Hematopoietic multipotent progenitor cell treated with erythropoietin and hydrocortisone succinate and interleukin-3 and kit ligand, for 6 days (in vitro differentiated cells): ENCODE measurements around the gene PIK3CA.
"Not testable (repeated sequence)": the region's sequence is repeated elsewhere in the genome, so short reads cannot be mapped to it uniquely, and the experiment has no call there.

Source experiments
- DNase-seq: peaks from one replicate; pipeline ENCODE4 v3.0.0-alpha.2; 2015

PIK3CA gene

DNA sequence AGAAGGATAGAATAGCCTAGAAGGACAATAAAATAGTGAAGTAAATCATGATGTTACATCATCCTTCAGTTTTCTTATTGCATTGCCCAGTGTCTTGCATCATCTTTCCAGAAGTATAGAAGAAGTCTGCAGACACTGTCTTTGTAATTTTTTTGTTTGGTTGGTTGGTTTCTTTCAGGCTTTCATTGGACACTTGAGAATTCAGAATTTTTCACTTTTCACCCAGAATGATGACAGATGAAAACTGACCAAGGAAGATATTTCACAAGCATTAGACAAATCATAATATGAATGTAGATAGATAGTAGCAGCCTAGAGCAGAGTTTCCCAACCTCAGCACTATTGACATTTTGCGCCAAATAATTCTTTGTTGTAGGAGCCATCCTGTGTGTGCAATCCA, 67.4 kb downstream of the PIK3CA start:
- not testable (repeated sequence) for DNase-seq

DNA sequence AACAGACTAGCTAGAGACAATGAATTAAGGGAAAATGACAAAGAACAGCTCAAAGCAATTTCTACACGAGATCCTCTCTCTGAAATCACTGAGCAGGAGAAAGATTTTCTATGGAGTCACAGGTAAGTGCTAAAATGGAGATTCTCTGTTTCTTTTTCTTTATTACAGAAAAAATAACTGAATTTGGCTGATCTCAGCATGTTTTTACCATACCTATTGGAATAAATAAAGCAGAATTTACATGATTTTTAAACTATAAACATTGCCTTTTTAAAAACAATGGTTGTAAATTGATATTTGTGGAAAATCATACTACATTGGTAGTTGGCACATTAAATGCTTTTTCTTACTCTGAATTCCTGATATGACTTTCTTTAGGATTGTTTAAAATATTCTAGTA, 70.1 kb downstream of the PIK3CA start:
- DNase-seq = not testable (repeated sequence)

GRCh38 chr3:179223548-179223947, 75.4 kb downstream of the PIK3CA start:
- no peak for DNase-seq

DNA sequence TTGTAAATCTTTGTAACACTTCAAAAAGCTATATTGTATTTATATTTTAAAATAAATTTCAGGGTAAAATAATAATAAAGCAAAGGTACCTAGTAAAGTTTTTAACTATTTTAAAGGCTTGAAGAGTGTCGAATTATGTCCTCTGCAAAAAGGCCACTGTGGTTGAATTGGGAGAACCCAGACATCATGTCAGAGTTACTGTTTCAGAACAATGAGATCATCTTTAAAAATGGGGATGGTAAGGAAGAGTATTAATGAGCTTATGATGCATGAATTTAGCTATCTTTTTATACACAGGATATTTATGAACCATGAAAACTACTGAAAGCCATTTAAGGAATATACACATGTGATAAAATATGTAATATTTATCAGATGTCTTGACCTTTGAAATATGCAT, 76.4 kb downstream of the PIK3CA start:
- DNase-seq = no peak

GRCh38 chr3:179227349-179227748, 79.2 kb downstream of the PIK3CA start:
- DNase-seq = no peak

GRCh38 chr3:179229177-179229576, 81.0 kb downstream of the PIK3CA start:
- DNase-seq = no peak

DNA sequence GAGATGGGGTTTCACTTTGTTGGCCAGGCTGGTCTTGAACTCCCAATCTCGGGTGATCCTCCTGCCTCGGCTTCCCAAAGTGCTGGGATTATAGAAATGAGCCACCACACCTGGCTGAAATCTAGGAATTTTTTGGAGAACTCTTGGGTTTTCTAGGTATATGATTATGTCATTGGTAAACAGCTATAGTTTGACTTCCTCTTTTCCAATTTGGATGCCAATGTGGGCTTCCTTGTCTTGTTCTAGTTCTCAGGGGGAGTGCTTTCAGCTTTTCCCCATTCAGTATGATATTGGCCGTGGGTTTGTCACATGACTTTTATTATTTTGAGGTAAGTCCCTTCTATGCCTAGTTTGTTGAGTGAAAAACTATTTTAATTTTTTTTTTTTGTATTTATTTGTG, 84.9 kb downstream of the PIK3CA start:
- DNase-seq = no peak

DNA sequence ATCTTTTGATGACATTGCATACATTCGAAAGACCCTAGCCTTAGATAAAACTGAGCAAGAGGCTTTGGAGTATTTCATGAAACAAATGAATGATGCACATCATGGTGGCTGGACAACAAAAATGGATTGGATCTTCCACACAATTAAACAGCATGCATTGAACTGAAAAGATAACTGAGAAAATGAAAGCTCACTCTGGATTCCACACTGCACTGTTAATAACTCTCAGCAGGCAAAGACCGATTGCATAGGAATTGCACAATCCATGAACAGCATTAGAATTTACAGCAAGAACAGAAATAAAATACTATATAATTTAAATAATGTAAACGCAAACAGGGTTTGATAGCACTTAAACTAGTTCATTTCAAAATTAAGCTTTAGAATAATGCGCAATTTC, 86.0 kb downstream of the PIK3CA start:
- no peak for DNase-seq

DNA sequence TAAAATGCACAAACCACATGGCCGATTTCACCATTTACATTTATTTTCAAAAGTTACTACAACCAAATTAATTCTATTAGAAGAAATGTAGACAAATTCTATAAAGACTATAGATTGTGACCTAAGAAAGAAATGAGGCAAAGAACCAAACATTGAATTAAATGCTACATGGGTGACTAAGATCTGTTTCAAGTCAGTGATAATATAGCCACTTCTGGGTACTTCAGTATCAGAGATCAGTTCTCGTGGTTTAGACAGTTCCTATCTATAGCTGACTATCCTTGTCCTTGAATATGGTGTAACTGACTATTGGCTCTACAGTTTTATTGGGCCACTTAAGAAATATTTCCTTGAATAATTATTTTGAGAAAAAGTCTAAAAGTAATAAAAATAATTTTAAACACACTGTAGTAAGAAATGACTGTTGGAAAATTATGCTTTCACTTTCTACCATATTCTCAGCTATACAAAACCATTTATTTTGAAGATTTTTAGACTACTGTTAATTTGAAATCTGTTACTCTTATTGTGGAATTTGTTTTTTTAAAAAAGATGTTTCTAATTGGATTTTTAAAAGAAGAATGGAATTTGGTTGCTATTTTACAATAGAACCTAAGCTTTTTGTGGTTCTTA, 88.6 kb downstream of the PIK3CA start:
- DNase-seq = peak; percentile 85

- DNase-seq = not testable (repeated sequence)
Measured at GRCh38 chr3:179240299-179240698, 92.1 kb downstream of the PIK3CA start.

- not testable (repeated sequence) for DNase-seq
Measured at GRCh38 chr3:179242859-179243258, 94.7 kb downstream of the PIK3CA start.

GRCh38 chr3:179244878-179245277, 96.7 kb downstream of the PIK3CA start:
- no peak for DNase-seq

DNA sequence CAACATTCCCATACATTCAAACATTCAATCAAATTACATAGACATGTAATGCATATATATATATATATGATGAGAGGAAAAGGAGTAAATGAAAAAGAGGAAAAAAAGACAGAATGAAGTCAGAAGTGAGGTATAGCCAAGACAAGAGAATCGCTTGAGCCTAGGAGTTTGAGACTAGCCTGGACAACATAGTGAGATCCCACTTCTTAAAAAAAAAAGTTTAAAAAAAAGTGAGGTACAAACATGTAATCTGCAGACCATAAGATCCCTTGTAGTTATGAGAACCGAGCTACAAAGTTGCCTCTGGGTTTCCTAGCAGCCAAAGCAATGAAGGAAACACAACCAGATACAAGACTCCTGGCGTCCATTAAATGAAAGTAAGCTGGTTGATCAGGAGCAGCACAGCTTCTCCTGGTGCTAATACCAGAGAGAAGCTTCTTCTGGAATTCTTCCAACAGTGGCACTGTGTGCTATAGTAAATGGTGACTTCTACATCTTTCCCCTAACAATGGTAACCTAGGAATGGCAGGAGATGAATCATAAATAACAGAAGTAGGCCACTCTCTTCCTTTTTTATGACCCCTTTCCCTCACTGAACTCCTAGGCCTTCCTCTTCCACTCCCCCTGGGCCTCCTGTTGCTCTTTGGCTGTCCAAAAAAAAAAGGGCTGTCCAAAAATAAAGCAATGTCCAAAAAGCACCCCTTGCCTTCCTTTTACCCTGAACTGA, 99.3 kb downstream of the PIK3CA start:
- no peak for DNase-seq

- DNase-seq = no peak
Measured at GRCh38 chr3:179250803-179251476, 102.8 kb downstream of the PIK3CA start, which contains the start of gene KCNMB3. KCNMB3 (minus strand) TSS chr3:179251114; CDS start chr3:179250990, 124 bp downstream.

DNA sequence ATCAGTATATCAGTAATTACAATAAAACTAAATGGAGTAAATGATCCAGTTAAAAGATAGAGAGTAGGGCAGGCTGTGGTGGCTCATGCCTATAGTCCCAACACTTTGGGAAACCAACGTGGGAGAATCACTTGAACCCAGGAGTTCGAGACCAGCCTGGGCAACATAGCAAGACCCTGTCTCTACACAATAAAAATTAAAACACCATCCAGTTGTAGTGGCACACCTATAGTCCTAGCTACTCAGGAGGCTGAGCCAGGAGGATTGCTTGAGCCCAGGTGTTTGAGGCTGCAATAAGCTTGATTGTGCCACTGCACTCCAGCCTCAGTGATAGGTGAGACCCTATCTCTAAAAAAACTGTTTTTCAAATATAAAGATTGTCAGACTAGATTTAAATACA, 108.7 kb downstream of the PIK3CA start:
- DNase-seq = no peak

GRCh38 chr3:179257742-179258141, 109.6 kb downstream of the PIK3CA start:
- DNase-seq = not testable (repeated sequence)

- DNase-seq = no peak
Measured at GRCh38 chr3:179258820-179259219, 110.7 kb downstream of the PIK3CA start.

GRCh38 chr3:179259959-179260756, 112.0 kb downstream of the PIK3CA start:
- not testable (repeated sequence) for DNase-seq

DNA sequence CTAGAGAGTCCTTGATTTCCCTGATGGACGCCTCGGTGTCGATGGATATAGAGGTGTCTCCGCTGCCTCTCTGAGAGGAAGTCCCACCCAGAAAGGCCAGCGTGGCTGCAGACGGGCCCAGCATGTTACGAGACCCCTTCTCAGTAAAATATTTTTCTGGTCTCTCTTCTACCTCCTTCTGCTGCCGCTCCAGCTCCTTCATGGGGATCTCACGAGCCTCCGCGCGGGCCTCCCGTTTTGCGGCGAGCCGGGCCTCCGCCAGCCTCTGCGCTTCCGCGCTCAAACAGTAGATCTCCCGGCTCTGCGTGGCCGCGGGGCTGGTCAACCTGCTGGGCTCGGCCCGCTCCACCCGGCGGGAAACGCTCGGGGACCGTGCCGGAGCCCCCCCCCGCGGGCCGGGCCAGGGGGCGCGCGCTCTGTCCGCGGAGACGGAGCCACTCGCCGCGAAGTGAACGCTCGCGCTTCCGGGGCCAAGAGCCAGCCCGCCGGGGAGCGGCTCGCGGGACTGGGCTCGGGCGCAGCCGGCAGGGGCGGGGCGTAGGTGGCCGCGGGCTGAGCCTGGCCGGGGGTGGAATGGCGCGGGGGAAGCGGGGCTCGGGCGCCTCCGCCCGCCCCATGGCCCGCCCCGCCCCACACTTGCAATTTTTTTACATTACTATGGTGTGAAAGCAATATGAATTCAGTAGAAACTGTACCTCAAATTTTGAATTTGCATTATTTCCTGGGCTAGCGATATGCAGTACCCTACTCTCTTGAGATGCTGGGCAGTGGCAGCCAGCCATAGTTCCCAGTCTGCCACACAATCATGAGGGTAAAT, 113.0 kb downstream of the PIK3CA start:
- peak; percentile 81 for DNase-seq

DNA sequence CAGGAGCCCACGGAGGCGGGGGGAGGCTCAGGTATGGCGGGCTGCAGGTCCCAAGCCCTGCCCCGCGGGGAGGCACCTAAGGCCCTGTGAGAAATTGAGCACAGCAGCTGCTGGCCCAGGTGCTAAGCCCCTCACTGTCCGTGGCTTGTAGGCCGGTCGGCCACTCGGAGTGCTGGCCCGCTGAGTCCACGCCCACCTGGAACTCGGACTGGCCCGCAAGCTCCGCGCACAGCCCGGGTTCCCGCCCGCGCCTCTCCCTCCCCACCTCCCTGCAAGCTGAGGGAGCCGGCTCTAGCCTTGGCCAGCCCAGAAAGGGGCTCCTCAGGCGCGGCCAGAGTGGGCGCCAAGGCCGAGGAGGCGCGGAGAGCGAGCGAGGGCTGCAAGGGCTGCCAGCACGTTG, 115.0 kb downstream of the PIK3CA start:
- DNase-seq = no peak

- DNase-seq = no peak
Measured at GRCh38 chr3:179264449-179264848, 116.3 kb downstream of the PIK3CA start.

DNA sequence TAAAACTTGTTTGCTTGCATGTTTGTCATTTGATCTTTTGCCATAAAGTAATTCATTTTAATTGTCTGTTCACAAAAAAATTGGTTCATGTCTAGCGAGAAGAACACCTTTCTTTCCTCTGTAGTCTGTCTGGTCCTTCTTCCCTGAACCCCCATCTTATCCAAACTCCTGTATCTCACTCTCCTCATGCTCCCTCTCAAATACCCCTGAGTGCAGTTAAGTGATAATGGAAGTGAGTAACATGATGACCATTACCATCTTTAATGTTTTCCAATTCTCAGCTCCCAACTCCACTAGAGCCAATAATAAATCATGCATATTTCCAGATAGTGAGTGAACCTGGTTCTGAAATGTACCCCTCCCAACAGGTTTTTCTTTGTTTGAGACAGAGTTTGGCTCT, 116.9 kb downstream of the PIK3CA start:
- no peak for DNase-seq
